ENCODE measurements around the gene PDHB. TPM values are rescaled to one million over a fixed set of nuclear protein-coding genes. Genes with fewer than 3 reads are reported as not detected.

Gene PDHB
- total RNA-seq, 2 experiments from 2014 or later = 60.8 to 86.6 TPM

- POLR2A ChIA-PET = interaction anchor here (0.6 to 1.5 kb wide), 6 partner anchors 12 to 58 kb away, joined by 3 to 5 read pairs (median 3); no protein-coding TSS in a partner anchor
These were observed 41.5 kb downstream of the PDHB start for GRCh38 chr3:58392181-58392580.

DNA sequence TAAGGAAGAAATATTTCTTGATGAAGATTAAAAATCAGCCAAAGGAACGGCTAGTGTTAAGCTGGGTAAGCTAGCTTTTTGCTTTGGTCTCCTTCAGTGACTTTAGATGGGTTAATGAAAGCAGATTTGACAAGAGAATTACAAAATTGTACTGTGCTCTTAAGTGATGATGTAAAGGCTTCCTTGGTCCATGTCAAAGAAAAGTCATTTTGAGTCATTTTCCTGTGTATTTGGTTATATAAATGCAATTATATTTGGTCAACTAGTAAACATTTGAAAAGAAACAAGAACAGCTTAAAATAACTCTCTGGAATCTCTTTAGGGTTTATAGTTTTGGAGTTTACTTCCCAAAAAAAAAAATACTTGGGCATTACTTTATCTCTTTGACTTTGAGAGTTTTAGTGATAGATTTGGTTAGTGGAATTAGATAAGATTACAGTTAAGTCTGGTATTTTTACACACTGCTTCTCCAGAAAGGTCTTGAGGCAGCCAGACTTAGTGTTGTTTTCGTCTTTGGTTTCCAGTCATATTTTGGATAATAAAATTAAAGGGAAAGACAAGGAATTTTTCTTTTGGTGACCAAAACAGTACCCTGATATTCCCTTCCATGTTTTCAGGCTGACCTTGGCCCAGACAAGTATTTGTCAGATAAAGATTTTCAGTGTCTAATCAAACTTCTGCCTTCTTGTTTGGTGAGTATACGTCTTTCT, 42.3 kb downstream of the PDHB start:
- no peak for TF ChIP-seq EZH2phosphoT487 (IDR thresholded peaks at IDR 0.05; ENCODE audit: borderline replicate concordance, low read depth, low read length)
- TF ChIP-seq, protein P1, sequence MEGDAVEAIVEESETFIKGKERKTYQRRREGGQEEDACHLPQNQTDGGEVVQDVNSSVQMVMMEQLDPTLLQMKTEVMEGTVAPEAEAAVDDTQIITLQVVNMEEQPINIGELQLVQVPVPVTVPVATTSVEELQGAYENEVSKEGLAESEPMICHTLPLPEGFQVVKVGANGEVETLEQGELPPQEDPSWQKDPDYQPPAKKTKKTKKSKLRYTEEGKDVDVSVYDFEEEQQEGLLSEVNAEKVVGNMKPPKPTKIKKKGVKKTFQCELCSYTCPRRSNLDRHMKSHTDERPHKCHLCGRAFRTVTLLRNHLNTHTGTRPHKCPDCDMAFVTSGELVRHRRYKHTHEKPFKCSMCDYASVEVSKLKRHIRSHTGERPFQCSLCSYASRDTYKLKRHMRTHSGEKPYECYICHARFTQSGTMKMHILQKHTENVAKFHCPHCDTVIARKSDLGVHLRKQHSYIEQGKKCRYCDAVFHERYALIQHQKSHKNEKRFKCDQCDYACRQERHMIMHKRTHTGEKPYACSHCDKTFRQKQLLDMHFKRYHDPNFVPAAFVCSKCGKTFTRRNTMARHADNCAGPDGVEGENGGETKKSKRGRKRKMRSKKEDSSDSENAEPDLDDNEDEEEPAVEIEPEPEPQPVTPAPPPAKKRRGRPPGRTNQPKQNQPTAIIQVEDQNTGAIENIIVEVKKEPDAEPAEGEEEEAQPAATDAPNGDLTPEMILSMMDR (conservative IDR thresholded peaks at IDR 0.05; ENCODE audit: low read length) = no peak
- Histone ChIP-seq H2AFZ (ENCODE audit: low read length) (no peak overlapping the region), H3K9me3 (ENCODE audit: low read length) (no peaks in the 10 kb centered on the region), H3K4me2 (ENCODE audit: low read length) (no peak overlapping the region), H3K79me2 (ENCODE audit: insufficient read depth, low read depth, low read length) (peaks cover 19% of the 10 kb centered on the region; the same call in 1 of the 2 replicates), H3K4me1 (ENCODE audit: insufficient read depth, low read length, poor library complexity, severe bottlenecking) (peaks cover 31% of the 10 kb centered on the region), H3K9me2 (ENCODE audit: insufficient read depth, low read length) (no peaks in the 10 kb centered on the region), H3K4me3 (ENCODE audit: low read depth, low read length, poor library complexity, severe bottlenecking) (no peak overlapping the region), H4K20me1 (ENCODE audit: insufficient read depth, low read length) (peaks cover 11% of the 10 kb centered on the region; the same call in 1 of the 2 replicates), H3K36me3 (ENCODE audit: insufficient read depth, low read length) (peaks cover 88% of the 10 kb centered on the region), H3K27ac (ENCODE audit: low read depth, low read length, poor library complexity, severe bottlenecking) (no peak overlapping the region)
- intact Hi-C loops (cut with micrococcal nuclease; ENCODE audit: unreplicated experiment) = no loop called here
- CTCF ChIA-PET (ENCODE audit: unreplicated experiment) = interaction anchor here (0.7 kb wide), 1 partner anchor 10 kb away, joined by 3 read pairs; no protein-coding TSS in a partner anchor
- no peak for DNase-seq (ENCODE audit: low spot score)
- POLR2A ChIA-PET = interaction anchor here (1.0 to 1.5 kb wide), 5 partner anchors 12 to 51 kb away, joined by 3 to 5 read pairs (median 3); no protein-coding TSS in a partner anchor
- BruUV-seq (replicated peaks) = no TSS peak

More at GRCh38 chr3:58392181-58392580, 41.5 kb downstream of the PDHB start:
- Histone ChIP-seq H3K36me3 (ENCODE audit: insufficient read depth, low read length) (peaks cover 88% of the 10 kb centered on the region), H3K4me2 (ENCODE audit: low read length) (no peak overlapping the region), H3K4me3 (ENCODE audit: low read depth, low read length, poor library complexity, severe bottlenecking) (no peak overlapping the region), H3K4me1 (ENCODE audit: insufficient read depth, low read length, poor library complexity, severe bottlenecking) (peaks cover 23% of the 10 kb centered on the region), H3K79me2 (ENCODE audit: insufficient read depth, low read depth, low read length) (peaks cover 19% of the 10 kb centered on the region; the same call in 1 of the 2 replicates), H3K9me3 (ENCODE audit: low read length) (no peaks in the 10 kb centered on the region), H3K27ac (ENCODE audit: low read depth, low read length, poor library complexity, severe bottlenecking) (no peak overlapping the region), H2AFZ (ENCODE audit: low read length) (no peak overlapping the region), H4K20me1 (ENCODE audit: insufficient read depth, low read length) (peaks cover 11% of the 10 kb centered on the region; the same call in 1 of the 2 replicates), H3K9me2 (ENCODE audit: insufficient read depth, low read length) (no peaks in the 10 kb centered on the region)
- DNase-seq (ENCODE audit: low spot score) = no peak
- TF ChIP-seq, protein P1 (conservative IDR thresholded peaks at IDR 0.05; ENCODE audit: low read length) = no peak
- no peak for TF ChIP-seq EZH2phosphoT487 (IDR thresholded peaks at IDR 0.05; ENCODE audit: borderline replicate concordance, low read depth, low read length)
- no TSS peak for BruUV-seq (replicated peaks)
- intact Hi-C loops (cut with micrococcal nuclease; ENCODE audit: unreplicated experiment) = no loop called here
- CTCF ChIA-PET (ENCODE audit: unreplicated experiment) = no interaction called here
